HEK293 (cell line): ENCODE measurements around the gene LRRK1.

Experiments
- KLF10 ChIP-seq: fragments of 450-650 bp; IDR thresholded peaks from 2 replicates; pipeline ENCODE4 v1.5.1; 2018; ENCODE audit warnings: missing biosample characterization, mild to moderate bottlenecking, missing genetic modification characterization
- MYNN ChIP-seq: fragments of 450-650 bp; formaldehyde crosslinking; IDR thresholded peaks from 2 replicates; pipeline ENCODE4 v1.5.1; 2016; ENCODE audit warnings: missing biosample characterization, missing genetic modification characterization, borderline replicate concordance
- ZEB2 ChIP-seq: fragments of 450-650 bp; formaldehyde crosslinking; IDR thresholded peaks from 2 replicates; pipeline ENCODE4 v1.5.1; 2016; ENCODE audit warnings: missing biosample characterization, missing genetic modification characterization
- ZNF138 ChIP-seq: fragments of 450-650 bp; formaldehyde crosslinking; IDR thresholded peaks from 2 replicates; pipeline ENCODE4 v1.5.1; 2016; ENCODE audit warnings: missing biosample characterization, missing genetic modification characterization, borderline replicate concordance
- ZNF146 ChIP-seq: fragments of 450-650 bp; formaldehyde crosslinking; IDR thresholded peaks from 2 replicates; pipeline ENCODE4 v1.5.1; 2016; ENCODE audit warnings: missing biosample characterization, missing genetic modification characterization
- TF ChIP-seq, protein P1 (sequence below): fragments of 450-650 bp; formaldehyde crosslinking; IDR thresholded peaks from 2 replicates; pipeline ENCODE4 v1.5.1; 2016; ENCODE audit warnings: missing biosample characterization, missing genetic modification characterization, low read depth
- TF ChIP-seq, protein P2 (sequence below): IDR thresholded peaks from 2 replicates; pipeline ENCODE4 v1.6.1; 2011; ENCODE audit warnings: mild to moderate bottlenecking, low read depth, low read length, borderline replicate concordance
- TF ChIP-seq, protein P3 (sequence below): fragments of 450-650 bp; formaldehyde crosslinking; IDR thresholded peaks from 2 replicates; pipeline ENCODE4 v1.5.1; 2016; ENCODE audit warnings: missing biosample characterization, missing genetic modification characterization

DNA sequence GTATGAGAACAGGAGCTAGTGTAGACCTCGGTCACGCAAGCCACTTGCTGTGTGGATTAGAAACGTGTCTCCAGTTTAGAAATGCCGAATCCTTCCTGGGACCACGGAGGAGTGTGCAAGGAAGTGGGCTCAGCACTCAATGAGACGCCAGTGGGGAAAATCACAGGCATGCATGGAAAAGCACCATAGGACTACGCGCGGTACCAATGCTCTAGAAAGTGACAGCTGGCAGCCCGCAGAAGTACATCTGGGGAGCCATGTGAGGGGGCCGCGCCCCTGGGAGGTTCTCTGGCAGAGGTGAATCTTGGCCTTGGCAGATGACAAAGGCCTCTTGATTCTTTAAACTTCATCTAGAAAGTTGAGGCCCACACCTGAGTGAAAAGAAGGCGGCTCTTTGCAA lies 99.3 kb downstream of the LRRK1 start:
- TF ChIP-seq, protein P1, sequence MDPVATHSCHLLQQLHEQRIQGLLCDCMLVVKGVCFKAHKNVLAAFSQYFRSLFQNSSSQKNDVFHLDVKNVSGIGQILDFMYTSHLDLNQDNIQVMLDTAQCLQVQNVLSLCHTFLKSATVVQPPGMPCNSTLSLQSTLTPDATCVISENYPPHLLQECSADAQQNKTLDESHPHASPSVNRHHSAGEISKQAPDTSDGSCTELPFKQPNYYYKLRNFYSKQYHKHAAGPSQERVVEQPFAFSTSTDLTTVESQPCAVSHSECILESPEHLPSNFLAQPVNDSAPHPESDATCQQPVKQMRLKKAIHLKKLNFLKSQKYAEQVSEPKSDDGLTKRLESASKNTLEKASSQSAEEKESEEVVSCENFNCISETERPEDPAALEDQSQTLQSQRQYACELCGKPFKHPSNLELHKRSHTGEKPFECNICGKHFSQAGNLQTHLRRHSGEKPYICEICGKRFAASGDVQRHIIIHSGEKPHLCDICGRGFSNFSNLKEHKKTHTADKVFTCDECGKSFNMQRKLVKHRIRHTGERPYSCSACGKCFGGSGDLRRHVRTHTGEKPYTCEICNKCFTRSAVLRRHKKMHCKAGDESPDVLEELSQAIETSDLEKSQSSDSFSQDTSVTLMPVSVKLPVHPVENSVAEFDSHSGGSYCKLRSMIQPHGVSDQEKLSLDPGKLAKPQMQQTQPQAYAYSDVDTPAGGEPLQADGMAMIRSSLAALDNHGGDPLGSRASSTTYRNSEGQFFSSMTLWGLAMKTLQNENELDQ: no peak
- TF ChIP-seq ZEB2 (tag by site-specific recombination) (no peak), MYNN (no peak), ZNF146 (tag by site-specific recombination) (no peak), ZNF138 (no peak), KLF10 (no peak)
- TF ChIP-seq, protein P2, sequence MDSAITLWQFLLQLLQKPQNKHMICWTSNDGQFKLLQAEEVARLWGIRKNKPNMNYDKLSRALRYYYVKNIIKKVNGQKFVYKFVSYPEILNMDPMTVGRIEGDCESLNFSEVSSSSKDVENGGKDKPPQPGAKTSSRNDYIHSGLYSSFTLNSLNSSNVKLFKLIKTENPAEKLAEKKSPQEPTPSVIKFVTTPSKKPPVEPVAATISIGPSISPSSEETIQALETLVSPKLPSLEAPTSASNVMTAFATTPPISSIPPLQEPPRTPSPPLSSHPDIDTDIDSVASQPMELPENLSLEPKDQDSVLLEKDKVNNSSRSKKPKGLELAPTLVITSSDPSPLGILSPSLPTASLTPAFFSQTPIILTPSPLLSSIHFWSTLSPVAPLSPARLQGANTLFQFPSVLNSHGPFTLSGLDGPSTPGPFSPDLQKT: no peak
- TF ChIP-seq, protein P3, sequence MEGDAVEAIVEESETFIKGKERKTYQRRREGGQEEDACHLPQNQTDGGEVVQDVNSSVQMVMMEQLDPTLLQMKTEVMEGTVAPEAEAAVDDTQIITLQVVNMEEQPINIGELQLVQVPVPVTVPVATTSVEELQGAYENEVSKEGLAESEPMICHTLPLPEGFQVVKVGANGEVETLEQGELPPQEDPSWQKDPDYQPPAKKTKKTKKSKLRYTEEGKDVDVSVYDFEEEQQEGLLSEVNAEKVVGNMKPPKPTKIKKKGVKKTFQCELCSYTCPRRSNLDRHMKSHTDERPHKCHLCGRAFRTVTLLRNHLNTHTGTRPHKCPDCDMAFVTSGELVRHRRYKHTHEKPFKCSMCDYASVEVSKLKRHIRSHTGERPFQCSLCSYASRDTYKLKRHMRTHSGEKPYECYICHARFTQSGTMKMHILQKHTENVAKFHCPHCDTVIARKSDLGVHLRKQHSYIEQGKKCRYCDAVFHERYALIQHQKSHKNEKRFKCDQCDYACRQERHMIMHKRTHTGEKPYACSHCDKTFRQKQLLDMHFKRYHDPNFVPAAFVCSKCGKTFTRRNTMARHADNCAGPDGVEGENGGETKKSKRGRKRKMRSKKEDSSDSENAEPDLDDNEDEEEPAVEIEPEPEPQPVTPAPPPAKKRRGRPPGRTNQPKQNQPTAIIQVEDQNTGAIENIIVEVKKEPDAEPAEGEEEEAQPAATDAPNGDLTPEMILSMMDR (tag by site-specific recombination): no peak
